Left lobe of liver (tissue), 1 donor: ENCODE results near the gene KRT9. TPM values are rescaled to one million over a fixed set of nuclear protein-coding genes. Genes with fewer than 3 reads are reported as not detected.

Experiments
- total RNA-seq: library from RNA; stranded (reverse); gene quantifications from one replicate; pipeline ENCODE4 v1.2.1, GENCODE V29; 2021
- donor health status: DM: no; HTN: yes; CAD: no.

KRT9 gene
- total RNA-seq, 1 donor from 2014 or later, result not detected

Other genes with a start within 250 kb of the KRT9 start
- not detected for gene KRT33A, start 221.2 kb downstream of the KRT9 start, total RNA-seq
- not detected for gene KRT33B, start 202.2 kb downstream of the KRT9 start, total RNA-seq
- gene KRT34, start 189.8 kb downstream of the KRT9 start, total RNA-seq, result not detected
- not detected for gene KRT31, start 174.5 kb downstream of the KRT9 start, total RNA-seq
- gene KRT37, start 147.5 kb downstream of the KRT9 start, total RNA-seq, result not detected
- not detected for gene KRT38, start 131.1 kb downstream of the KRT9 start, total RNA-seq
- not detected for gene KRT32, start 104.7 kb downstream of the KRT9 start, total RNA-seq
- gene KRT35, start 90.9 kb downstream of the KRT9 start, total RNA-seq, result not detected
- gene KRT36, start 82.1 kb downstream of the KRT9 start, total RNA-seq, result not detected
- gene KRT13, start 66.4 kb downstream of the KRT9 start, total RNA-seq, result not detected
- 0.15 TPM for gene KRT15, start 53.2 kb downstream of the KRT9 start, total RNA-seq
- 5.7 TPM for gene KRT19, start 43.8 kb downstream of the KRT9 start, total RNA-seq
- not detected for gene KRT14, start 14.8 kb upstream of the KRT9 start, total RNA-seq
- not detected for gene KRT16, start 40.7 kb upstream of the KRT9 start, total RNA-seq
- not detected for gene KRT17, start 52.5 kb upstream of the KRT9 start, total RNA-seq
- 257 TPM for gene EIF1, start 116.8 kb upstream of the KRT9 start, total RNA-seq
- gene GAST, start 140.3 kb upstream of the KRT9 start, total RNA-seq, result not detected
- not detected for gene HAP1, start 162.6 kb upstream of the KRT9 start, total RNA-seq
- 72.5 TPM for gene JUP, start 214.7 kb upstream of the KRT9 start, total RNA-seq
- gene P3H4, start 239.9 kb upstream of the KRT9 start, total RNA-seq, result 3.3 TPM
- gene FKBP10, start 240.9 kb upstream of the KRT9 start, total RNA-seq, result 5.1 TPM